Sigmoid colon (tissue), 7 donors: ENCODE data around the gene AKAP14. TPM values are rescaled to one million over a fixed set of nuclear protein-coding genes. Genes with fewer than 3 reads are reported as not detected.

Source experiments
- DNase-seq: peaks from one replicate; pipeline ENCODE4 v3.0.0-alpha.2; 2019
- H3K27ac ChIP-seq, 4 donors: fragments of 200-600 bp; sonication (generic); one replicate each; pipeline ENCODE4 v1.5.1; 2016 to 2019; ENCODE audit warnings: mild to moderate bottlenecking in 1 of 4
- H3K27me3 ChIP-seq, 3 donors: fragments of 200-600 bp; sonication (generic); one replicate each; pipeline ENCODE4 v1.5.1; 2019; ENCODE audit warnings: mild to moderate bottlenecking in 1 of 3
- H3K36me3 ChIP-seq, 4 donors: fragments of 200-600 bp; sonication (generic); one replicate each; pipeline ENCODE4 v1.5.1; 2016 to 2019
- H3K4me1 ChIP-seq, 4 donors: fragments of 200-600 bp; sonication (generic); one replicate each; pipeline ENCODE4 v1.5.1; 2017 to 2019
- H3K4me3 ChIP-seq, 4 donors: fragments of 200-600 bp; sonication (generic); one replicate each; pipeline ENCODE4 v1.5.1; 2017 to 2019; ENCODE audit warnings: mild to moderate bottlenecking in 2 of 4, moderate library complexity in 1 of 4
- H3K9me3 ChIP-seq, 4 donors: fragments of 200-600 bp in 3 of 4; sonication (generic) in 3 of 4; one replicate each; pipeline versions ENCODE4 v1.5.1 to v1.6.1; 2013 to 2019
- CTCF ChIP-seq, 4 experiments: fragments of 450-650 bp in 3 of 4; fragments of 200-600 bp in 1 of 4; IDR thresholded peaks; one replicate each; pipeline ENCODE4 v1.5.1; 2016 to 2019; ENCODE audit warnings: antibody characterized with exemption in 4 of 4, mild to moderate bottlenecking in 3 of 4, moderate library complexity in 2 of 4
- EP300 ChIP-seq, 4 donors: sonication (generic); formaldehyde crosslinking; IDR thresholded peaks; one replicate each; pipeline ENCODE4 v1.6.1; 2017; ENCODE audit warnings: antibody characterized with exemption in 4 of 4
- POLR2A ChIP-seq, 2 donors: fragments of 450-650 bp; IDR thresholded peaks; one replicate each; pipeline ENCODE4 v1.6.1; 2016; ENCODE audit warnings: antibody characterized with exemption in 2 of 2, mild to moderate bottlenecking in 2 of 2, moderate library complexity in 2 of 2
- POLR2AphosphoS5 ChIP-seq, 4 donors: sonication (generic); formaldehyde crosslinking; IDR thresholded peaks; one replicate each; pipeline ENCODE4 v1.6.1; 2017; ENCODE audit warnings: antibody characterized with exemption in 4 of 4
- WGBS, 2 donors: extraction: QIAGEN DNeasy Blood & Tissue Kit; methylation state at CpG; one replicate each; pipeline ENCODE4 v1.1.7; 2013; 5-methylcytosine and 5-hydroxymethylcytosine counted together
- intact Hi-C: fragments of 100-400 bp; cut with DNase I; formaldehyde crosslinking; loops from one replicate; pipeline ENCODE4 v1.15.1; 2023
- polyA plus RNA-seq, 3 donors: library from polyadenylated mRNA; stranded (reverse); fragments of 200-250 nt; gene quantifications; one replicate each; pipeline ENCODE4 v1.2.3, GENCODE V29; 2013
- total RNA-seq, 4 donors: library from RNA; depleted of rRNA; stranded (reverse); fragments of >200 nt; gene quantifications; one replicate each; pipeline ENCODE4 v1.1.0, GENCODE V29; 2016
- donor health status: healthy with polysubstance abuse.
- donor health status: Bipolar disorder and iron deficiency.
- donor health status: healthy.

Gene AKAP14
- total and polyA plus RNA-seq, 7 donors = not detected

- intact Hi-C loops = loop anchor here (2.0 to 10.0 kb wide), 2 partner anchors 18 to 176 kb away; partner anchors contain the start of genes SEPTIN6 and UPF3B
- TF ChIP-seq CTCF (IDR thresholded peaks at IDR 0.05) (no peak), EP300 (IDR thresholded peaks at IDR 0.05) (no peak), POLR2AphosphoS5 (IDR thresholded peaks at IDR 0.05) (no peak)
- Histone ChIP-seq H3K4me1 (peaks cover 0 to 17% (median 7%) of the 10 kb centered on the region in 4 donors), H3K4me3 (peak overlapping the region; percentile 38 to 65 (median 61)), H3K27ac (peak overlapping the region; percentile 91 to 96 (median 94)), H3K36me3 (peaks cover 0 to 14% (median 3%) of the 10 kb centered on the region in 4 donors), H3K27me3 (no peaks in the 10 kb centered on the region), H3K9me3 (no peaks in the 10 kb centered on the region)
- 0 to 1% methylated on average over 26 of the region's 26 CpGs for WGBS, 2 donors
- no peak for DNase-seq
Observed at GRCh38 chrX:119871245-119871598, 24.5 kb upstream of the AKAP14 start.

GRCh38 chrX:119871599-119872395 lies 23.9 kb upstream of the AKAP14 start, which contains the start of the genes NDUFA1 and RNF113A:
TSS of gene NDUFA1 (plus strand) at chrX:119871832. CDS start at chrX:119871912, 80 bp downstream.
TSS of gene RNF113A (minus strand) at chrX:119871733. CDS start at chrX:119871613, 120 bp downstream.
- Histone ChIP-seq H3K36me3 (peaks cover 0 to 20% (median 3%) of the 10 kb centered on the region in 4 donors), H3K9me3 (no peaks in the 10 kb centered on the region), H3K27me3 (no peaks in the 10 kb centered on the region), H3K27ac (peak within 1 kb of the TSS; percentile 91 to 96 (median 94)), H3K4me3 (peak within 1 kb of the TSS; percentile 38 to 65 (median 61)), H3K4me1 (peaks cover 0 to 17% (median 7%) of the 10 kb centered on the region in 4 donors)
- DNase-seq = peak; percentile 92
- 0% methylated on average over 62 of the region's 62 CpGs for WGBS, 2 donors
- TF ChIP-seq EP300 (IDR thresholded peaks at IDR 0.05) = peak in 1 of 4 donors; percentile 34
- peak; percentile 80 to 91 (median 88) for TF ChIP-seq POLR2AphosphoS5 (IDR thresholded peaks at IDR 0.05)
- peak; percentile 67 to 76 for TF ChIP-seq POLR2A (IDR thresholded peaks at IDR 0.05)
- TF ChIP-seq CTCF (IDR thresholded peaks at IDR 0.05) = no peak
- intact Hi-C loops = loop anchor here (2.0 to 10.0 kb wide), 3 partner anchors 19 to 177 kb away; partner anchors contain the start of genes RPL39, SEPTIN6 and UPF3B

- intact Hi-C loops = loop anchor here (10.0 kb wide), 1 partner anchor 184 kb away; the partner anchor contains the start of gene SEPTIN6
- TF ChIP-seq POLR2AphosphoS5 (IDR thresholded peaks at IDR 0.05) (no peak), CTCF (IDR thresholded peaks at IDR 0.05) (no peak), POLR2A (IDR thresholded peaks at IDR 0.05) (no peak), EP300 (IDR thresholded peaks at IDR 0.05) (no peak)
- Histone ChIP-seq H3K27ac (no peak overlapping the region), H3K9me3 (no peaks in the 10 kb centered on the region), H3K36me3 (peaks cover 0 to 25% (median 3%) of the 10 kb centered on the region in 4 donors), H3K27me3 (no peaks in the 10 kb centered on the region), H3K4me1 (no peaks in the 10 kb centered on the region), H3K4me3 (no peak overlapping the region)
- no peak for DNase-seq
- WGBS, 2 donors = 66 to 73% methylated on average over 2 of the region's 2 CpGs
Observed at GRCh38 chrX:119878740-119879139, 17.0 kb upstream of the AKAP14 start.

GRCh38 chrX:119880076-119880475 lies 15.6 kb upstream of the AKAP14 start:
- TF ChIP-seq CTCF (IDR thresholded peaks at IDR 0.05) (no peak), POLR2A (IDR thresholded peaks at IDR 0.05) (no peak), EP300 (IDR thresholded peaks at IDR 0.05) (no peak), POLR2AphosphoS5 (IDR thresholded peaks at IDR 0.05) (no peak)
- intact Hi-C loops = no loop called here

More at GRCh38 chrX:119880076-119880475, 15.6 kb upstream of the AKAP14 start:
- Histone ChIP-seq H3K27me3 (no peaks in the 10 kb centered on the region), H3K36me3 (peaks cover 0 to 22% (median 3%) of the 10 kb centered on the region in 4 donors), H3K27ac (no peak overlapping the region), H3K4me1 (no peaks in the 10 kb centered on the region), H3K9me3 (no peaks in the 10 kb centered on the region), H3K4me3 (no peak overlapping the region)
- WGBS, 2 donors = 80 to 83% methylated on average over 5 of the region's 5 CpGs
- DNase-seq = no peak
